Suppressor macrophage treated with lipopolysaccharide for 4 hours (primary cell): ENCODE results near the gene ELF1.
"Not testable (repeated sequence)": the region's sequence is repeated elsewhere in the genome, so short reads cannot be mapped to it uniquely, and the experiment has no call there.

Experiments
- DNase-seq: peaks from one replicate; pipeline ENCODE4 v3.0.0-alpha.2; 2020

The ELF1 gene

GRCh38 chr13:41040584-41041334, 21.6 kb upstream of the ELF1 start:
- DNase-seq: no peak

GRCh38 chr13:41039746-41040145, 20.6 kb upstream of the ELF1 start:
- DNase-seq: no peak

- DNase-seq: not testable (repeated sequence)
These were observed 17.4 kb upstream of the ELF1 start for GRCh38 chr13:41036557-41036956.

- DNase-seq: no peak
These were observed 15.8 kb upstream of the ELF1 start for GRCh38 chr13:41034881-41035280.

GRCh38 chr13:41034382-41034781, 15.3 kb upstream of the ELF1 start:
- DNase-seq: no peak

GRCh38 chr13:41032691-41033376, 13.7 kb upstream of the ELF1 start:
- peak; percentile 70 for DNase-seq

GRCh38 chr13:41029629-41030028, 10.5 kb upstream of the ELF1 start:
- DNase-seq: no peak

GRCh38 chr13:41028051-41028450, 8.9 kb upstream of the ELF1 start:
- DNase-seq: no peak

- no peak for DNase-seq
These were observed 7.7 kb upstream of the ELF1 start for GRCh38 chr13:41026788-41027187.

GRCh38 chr13:41025518-41025917, 6.4 kb upstream of the ELF1 start:
- no peak for DNase-seq

- DNase-seq: no peak
These were observed 647 bp upstream of the ELF1 start for GRCh38 chr13:41019578-41020347.

- no peak for DNase-seq
These were observed 541 bp downstream of the ELF1 start for GRCh38 chr13:41018602-41018948.

- DNase-seq: peak; percentile 59
These were observed 1.1 kb downstream of the ELF1 start for GRCh38 chr13:41017817-41018601.

- peak; percentile 70 for DNase-seq
These were observed 2.0 kb downstream of the ELF1 start for GRCh38 chr13:41017159-41017558.

- no peak for DNase-seq
These were observed 3.2 kb downstream of the ELF1 start for GRCh38 chr13:41015920-41016319.

GRCh38 chr13:41013835-41014234, 5.3 kb downstream of the ELF1 start:
- no peak for DNase-seq

- DNase-seq: no peak
These were observed 6.6 kb downstream of the ELF1 start for GRCh38 chr13:41012536-41012935.

GRCh38 chr13:41011382-41011956, 7.6 kb downstream of the ELF1 start:
- DNase-seq: no peak

GRCh38 chr13:41008349-41008980, 10.7 kb downstream of the ELF1 start:
- peak; percentile 70 for DNase-seq

- peak; percentile 54 for DNase-seq
These were observed 11.4 kb downstream of the ELF1 start for GRCh38 chr13:41007744-41008128.

GRCh38 chr13:41006978-41007743, 12.0 kb downstream of the ELF1 start:
- DNase-seq: peak; percentile 59
